Activated naive CD4-positive, alpha-beta T cell treated with anti-CD3 and anti-CD28 coated beads, Interleukin-2, amount 10 ng/mL, durations not matched to agents 7 days and 5 days (primary cell): Measurements from ENCODE around the gene ELN.

Source experiments
- CTCF ChIA-PET: fragments of 350-600 bp; sonication (Branson Sonifier 250); formaldehyde crosslinking; loops from one replicate; lab custom pipeline; 2021; ENCODE audit warnings: antibody characterized with exemption; lab: Charles Lee
- DNase-seq: peaks from one replicate; pipeline ENCODE4 v3.0.0-alpha.2; 2020
- H3K27ac Mint-ChIP-seq: one replicate; pipeline ENCODE4 v1.8.0; 2021; ENCODE audit warnings: mild to moderate bottlenecking, moderate library complexity, mixed read lengths
- H3K27me3 Mint-ChIP-seq: one replicate; pipeline ENCODE4 v1.8.0; 2021; ENCODE audit warnings: mild to moderate bottlenecking, mixed read lengths
- H3K36me3 Mint-ChIP-seq: one replicate; pipeline ENCODE4 v1.8.0; 2021; ENCODE audit warnings: mixed read lengths
- H3K4me1 Mint-ChIP-seq: one replicate; pipeline ENCODE4 v1.8.0; 2021; ENCODE audit warnings: mixed read lengths
- H3K4me3 Mint-ChIP-seq: one replicate; pipeline ENCODE4 v1.8.0; 2021; ENCODE audit warnings: mild to moderate bottlenecking, moderate library complexity, mixed read lengths
- H3K9me3 Mint-ChIP-seq: one replicate; pipeline ENCODE4 v1.8.0; 2021; ENCODE audit warnings: mixed read lengths

The ELN gene

DNA sequence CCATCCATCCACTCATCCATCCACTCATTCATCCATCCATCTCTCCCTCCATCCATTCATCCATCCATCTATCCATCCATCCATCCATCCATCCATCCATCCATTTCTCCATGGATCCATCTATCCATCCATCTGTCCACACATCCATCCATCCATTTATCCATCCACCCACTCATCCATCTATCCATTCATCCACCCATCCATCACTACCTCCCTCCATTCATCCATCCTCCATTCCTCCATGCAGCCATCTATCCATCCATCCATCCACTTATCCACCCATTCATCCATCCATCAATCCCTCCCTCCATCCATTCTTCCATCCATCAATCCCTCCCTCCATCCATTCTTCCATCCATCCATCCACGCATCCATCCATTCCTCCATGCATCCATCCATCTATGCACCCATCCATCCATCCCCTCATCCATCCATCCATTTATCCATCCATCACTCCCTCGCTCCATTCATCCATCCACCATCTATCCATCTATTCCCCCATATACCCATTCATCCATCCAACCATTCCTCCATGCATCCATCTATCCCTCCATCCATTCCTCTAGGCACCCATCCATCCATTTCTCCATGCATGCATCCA is 21.1 kb downstream of the ELN start:
- Mint-ChIP-seq H3K4me3 (no peak overlapping the region), H3K36me3 (no peaks in the 10 kb centered on the region), H3K27me3 (peaks cover 10% of the 10 kb centered on the region), H3K27ac (no peak overlapping the region), H3K4me1 (no peaks in the 10 kb centered on the region), H3K9me3 (no peaks in the 10 kb centered on the region)
- CTCF ChIA-PET = no interaction called here
- DNase-seq = no peak

DNA sequence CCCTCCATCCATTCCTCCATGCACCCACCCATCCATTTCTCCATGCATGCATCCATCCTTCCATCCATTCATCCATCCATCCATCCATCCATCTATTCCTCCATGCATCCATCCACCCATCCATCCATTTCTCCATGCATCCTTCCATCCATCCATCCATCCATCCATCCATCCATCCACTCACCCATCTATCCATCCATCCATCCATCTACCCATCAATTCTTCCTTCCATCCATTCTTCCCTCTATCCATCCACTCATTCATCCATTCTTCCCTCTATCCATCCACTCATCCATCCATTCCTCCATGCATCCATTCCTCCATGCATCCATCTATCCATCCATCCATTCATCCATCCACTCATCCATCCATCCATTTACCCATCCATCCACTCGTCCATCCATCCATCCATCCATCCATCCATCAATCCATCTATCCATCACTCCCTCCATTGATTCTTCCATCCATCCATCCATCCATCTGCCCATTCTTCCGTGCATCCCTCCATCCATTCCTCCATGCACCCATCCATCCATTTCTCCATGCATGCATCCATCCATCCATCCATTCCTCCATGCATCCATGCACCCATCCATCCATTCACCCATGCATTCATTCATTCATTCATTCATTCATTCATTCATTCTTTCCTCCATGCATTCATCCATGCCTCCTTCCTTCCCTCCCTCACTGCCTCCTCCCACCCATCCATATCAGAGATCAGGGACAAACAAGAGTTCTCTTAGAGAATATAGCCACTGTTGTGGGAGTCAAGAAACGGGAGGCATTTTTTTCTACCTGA is 22.2 kb downstream of the ELN start:
- CTCF ChIA-PET = no interaction called here

DNA sequence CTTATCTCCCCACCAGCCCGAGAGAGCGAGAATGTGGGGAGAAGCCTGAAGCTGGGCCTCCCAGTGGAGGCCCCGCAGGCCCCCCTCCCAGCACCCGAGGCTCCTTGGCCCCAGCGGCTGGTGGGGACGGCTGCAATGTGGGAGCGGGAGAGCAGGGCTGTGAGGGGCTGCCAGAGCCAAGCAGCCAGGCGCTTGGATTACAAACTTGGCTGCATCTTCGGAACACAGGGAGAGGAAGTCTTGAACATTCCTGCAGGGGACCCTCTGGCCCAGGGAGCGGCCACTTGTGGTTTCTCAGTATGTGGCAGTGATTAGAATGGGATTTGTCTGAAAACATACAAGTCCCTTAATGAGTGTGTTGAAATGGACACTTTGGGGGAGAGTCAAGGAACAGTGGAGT is 23.2 kb downstream of the ELN start:
- H3K27me3 Mint-ChIP-seq = peaks cover 18% of the 10 kb centered on the region
- no peaks in the 10 kb centered on the region for H3K9me3 Mint-ChIP-seq
- CTCF ChIA-PET = no interaction called here
- no peak for DNase-seq
- H3K36me3 Mint-ChIP-seq = no peaks in the 10 kb centered on the region
- H3K4me3 Mint-ChIP-seq = no peak overlapping the region
- H3K27ac Mint-ChIP-seq = no peak overlapping the region
- H3K4me1 Mint-ChIP-seq = no peaks in the 10 kb centered on the region

More for the DNA sequence above, 22.2 kb downstream of the ELN start:
- Mint-ChIP-seq H3K9me3 (no peaks in the 10 kb centered on the region), H3K4me1 (no peaks in the 10 kb centered on the region), H3K27me3 (peaks cover 15% of the 10 kb centered on the region), H3K27ac (no peak overlapping the region), H3K4me3 (no peak overlapping the region), H3K36me3 (no peaks in the 10 kb centered on the region)
- no peak for DNase-seq

DNA sequence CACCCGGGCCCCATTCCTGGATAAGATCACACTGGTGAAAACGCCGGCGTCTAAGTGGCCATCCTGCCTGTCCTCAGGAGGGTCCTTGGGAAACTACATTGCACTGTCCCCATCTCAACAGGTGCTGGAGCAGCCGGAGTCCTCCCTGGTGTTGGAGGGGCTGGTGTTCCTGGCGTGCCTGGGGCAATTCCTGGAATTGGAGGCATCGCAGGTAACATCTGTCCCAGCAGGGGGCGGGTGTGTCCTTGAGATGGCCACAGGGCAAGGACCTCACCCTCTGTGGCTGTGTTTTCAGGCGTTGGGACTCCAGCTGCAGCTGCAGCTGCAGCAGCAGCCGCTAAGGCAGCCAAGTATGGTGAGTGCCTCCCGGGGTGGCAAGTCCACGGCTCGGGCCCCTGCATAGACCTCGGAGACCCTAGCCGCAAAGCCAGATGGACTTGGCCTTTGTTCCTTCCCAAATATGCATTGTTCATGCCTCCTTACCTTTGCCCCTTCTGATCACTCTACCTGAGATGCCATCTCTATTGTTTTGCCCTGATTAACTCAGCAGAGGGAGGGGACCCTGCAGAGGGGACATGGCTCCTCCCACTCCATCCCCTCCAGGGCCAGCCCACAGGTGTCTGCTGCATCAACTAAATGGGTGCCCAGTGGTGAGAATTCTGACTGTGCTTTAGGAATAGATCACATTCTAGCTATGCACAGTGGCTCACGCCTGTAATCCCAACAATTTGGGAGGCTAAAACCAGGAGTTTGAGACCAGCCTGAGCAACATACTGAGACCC is 23.8 kb downstream of the ELN start:
- H3K36me3 Mint-ChIP-seq = no peaks in the 10 kb centered on the region
- H3K4me1 Mint-ChIP-seq = no peaks in the 10 kb centered on the region
- CTCF ChIA-PET = no interaction called here
- no peak for DNase-seq
- H3K27me3 Mint-ChIP-seq = peaks cover 22% of the 10 kb centered on the region
- H3K27ac Mint-ChIP-seq = no peak overlapping the region
- H3K4me3 Mint-ChIP-seq = no peak overlapping the region
- H3K9me3 Mint-ChIP-seq = no peaks in the 10 kb centered on the region

DNA sequence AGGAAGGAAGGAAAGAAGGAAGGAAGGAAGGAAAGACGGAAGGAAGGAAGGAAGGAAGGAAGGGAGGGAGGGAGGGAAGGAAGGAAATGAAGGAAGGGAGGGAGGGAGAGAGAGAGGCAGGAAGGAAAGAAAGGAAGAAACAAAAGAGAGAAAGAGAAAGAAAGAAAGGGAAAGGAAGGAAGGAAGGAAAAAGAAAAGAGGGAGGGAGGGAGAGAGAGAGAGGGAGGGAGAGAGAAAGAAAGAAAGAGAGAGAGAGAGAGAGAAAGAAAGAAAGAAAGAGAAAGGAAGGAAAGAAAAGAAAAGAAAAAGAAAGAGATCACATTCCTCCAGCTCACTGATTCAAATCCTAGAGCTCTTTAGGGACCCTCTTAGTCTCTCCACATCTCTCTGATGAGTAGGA is 24.7 kb downstream of the ELN start:
- H3K4me1 Mint-ChIP-seq = no peaks in the 10 kb centered on the region

DNA sequence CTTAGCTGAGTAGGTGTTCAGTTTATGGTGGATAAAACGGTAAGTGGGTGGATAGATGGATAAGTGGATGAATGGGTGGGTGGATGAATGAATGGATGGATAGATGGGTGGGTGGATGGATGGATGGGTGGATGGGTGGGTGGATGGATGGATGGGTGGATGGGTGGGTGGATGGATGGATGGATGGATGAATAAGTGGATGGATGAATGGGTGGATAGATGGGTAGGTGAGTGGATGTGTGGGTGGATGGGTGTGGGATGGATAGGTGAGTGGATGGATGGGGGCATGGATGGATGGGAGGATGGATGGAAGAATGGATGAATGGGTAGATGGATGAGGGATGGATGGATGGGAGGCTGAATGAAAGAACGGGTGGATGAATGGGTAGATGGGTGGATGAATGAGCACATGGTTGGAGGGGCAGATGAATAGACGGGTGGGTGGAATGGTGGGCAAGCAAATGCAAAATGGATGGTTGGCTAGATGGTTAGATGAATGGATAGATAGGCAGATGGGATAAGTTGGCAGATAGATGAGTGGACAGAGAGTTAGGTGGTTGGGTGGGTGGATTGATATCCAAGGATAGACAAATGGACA is 25.7 kb downstream of the ELN start:
- Mint-ChIP-seq H3K27ac (no peak overlapping the region), H3K4me1 (no peaks in the 10 kb centered on the region), H3K9me3 (no peaks in the 10 kb centered on the region), H3K4me3 (no peak overlapping the region), H3K36me3 (no peaks in the 10 kb centered on the region), H3K27me3 (peaks cover 39% of the 10 kb centered on the region)
- no peak for DNase-seq
- CTCF ChIA-PET = no interaction called here

More for the DNA sequence above, 24.7 kb downstream of the ELN start:
- Mint-ChIP-seq H3K27me3 (peaks cover 28% of the 10 kb centered on the region), H3K9me3 (no peaks in the 10 kb centered on the region), H3K36me3 (no peaks in the 10 kb centered on the region), H3K27ac (no peak overlapping the region), H3K4me3 (no peak overlapping the region)
- DNase-seq = no peak
- CTCF ChIA-PET = no interaction called here

DNA sequence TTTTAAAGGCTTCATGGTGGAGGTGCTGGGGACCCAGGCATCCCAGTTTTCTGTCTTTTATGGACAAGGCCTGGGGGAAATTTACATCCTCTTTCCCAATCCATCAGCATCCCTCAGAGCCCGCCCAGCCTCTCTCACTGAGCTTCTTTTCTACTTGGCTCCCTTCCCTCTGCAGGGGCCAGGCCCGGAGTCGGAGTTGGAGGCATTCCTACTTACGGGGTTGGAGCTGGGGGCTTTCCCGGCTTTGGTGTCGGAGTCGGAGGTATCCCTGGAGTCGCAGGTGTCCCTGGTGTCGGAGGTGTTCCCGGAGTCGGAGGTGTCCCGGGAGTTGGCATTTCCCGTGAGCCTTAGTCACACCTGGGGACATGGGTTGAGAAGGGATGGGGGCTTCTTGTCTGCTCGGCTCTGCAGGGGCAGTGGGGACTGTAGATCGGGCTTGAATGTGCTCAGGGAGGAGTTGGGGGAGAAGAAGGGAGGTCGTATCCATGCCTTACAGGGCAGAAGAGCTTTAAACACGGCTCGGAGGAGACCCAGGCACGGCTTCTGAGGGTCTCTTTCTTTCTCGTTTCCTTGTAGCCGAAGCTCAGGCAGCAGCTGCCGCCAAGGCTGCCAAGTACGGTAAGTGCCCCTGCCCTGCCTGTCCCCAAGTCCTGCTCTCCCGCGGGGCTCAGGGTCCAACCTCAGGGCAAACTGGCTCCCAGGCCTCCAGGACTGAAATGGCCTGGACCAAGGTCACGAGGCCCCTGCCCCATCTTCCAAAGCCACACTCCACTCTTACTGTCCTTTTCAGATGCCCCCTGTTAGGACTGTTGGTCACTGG is 28.3 kb downstream of the ELN start:
- Mint-ChIP-seq H3K4me1 (no peaks in the 10 kb centered on the region), H3K36me3 (no peaks in the 10 kb centered on the region), H3K27me3 (peaks cover 44% of the 10 kb centered on the region), H3K27ac (no peak overlapping the region), H3K9me3 (no peaks in the 10 kb centered on the region), H3K4me3 (no peak overlapping the region)
- no peak for DNase-seq
- CTCF ChIA-PET = interaction anchor here (1.0 kb wide), 1 partner anchor 11 kb away, joined by 3 read pairs; no protein-coding TSS in a partner anchor

DNA sequence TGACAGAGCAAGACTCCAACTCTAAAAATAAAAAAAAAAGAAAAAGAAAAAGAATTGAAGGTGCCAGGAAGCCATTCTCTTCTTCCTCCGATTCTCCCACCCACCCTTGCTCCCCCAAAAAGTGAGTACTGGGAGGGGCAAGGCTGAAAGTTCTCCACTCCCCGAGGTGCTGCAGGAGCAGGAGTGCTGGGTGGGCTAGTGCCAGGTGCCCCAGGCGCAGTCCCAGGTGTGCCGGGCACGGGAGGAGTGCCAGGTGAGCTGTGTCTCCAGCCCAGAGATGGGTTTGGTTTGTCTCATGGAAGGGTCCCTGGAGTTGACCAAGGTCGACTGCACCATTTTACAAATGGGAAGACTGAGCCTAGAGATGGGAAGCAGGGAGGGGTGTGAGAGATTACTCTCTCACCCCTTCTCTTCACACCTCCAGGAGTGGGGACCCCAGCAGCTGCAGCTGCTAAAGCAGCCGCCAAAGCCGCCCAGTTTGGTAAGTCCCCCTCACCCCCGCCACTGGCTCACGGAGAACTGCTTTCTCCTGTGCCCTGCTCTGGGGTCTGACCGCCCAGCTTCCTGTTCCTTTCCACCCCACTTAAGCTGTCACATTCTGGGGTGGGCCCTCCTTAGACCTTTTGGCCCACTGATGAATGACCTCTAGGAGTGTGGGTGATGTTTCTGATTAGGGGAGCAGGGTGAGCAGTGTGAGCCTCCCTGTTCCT is 29.4 kb downstream of the ELN start:
- Mint-ChIP-seq H3K27me3 (peaks cover 42% of the 10 kb centered on the region), H3K4me1 (peaks cover 4% of the 10 kb centered on the region), H3K9me3 (no peaks in the 10 kb centered on the region), H3K4me3 (no peak overlapping the region), H3K27ac (no peak overlapping the region), H3K36me3 (no peaks in the 10 kb centered on the region)
- CTCF ChIA-PET = no interaction called here
- DNase-seq = no peak

DNA sequence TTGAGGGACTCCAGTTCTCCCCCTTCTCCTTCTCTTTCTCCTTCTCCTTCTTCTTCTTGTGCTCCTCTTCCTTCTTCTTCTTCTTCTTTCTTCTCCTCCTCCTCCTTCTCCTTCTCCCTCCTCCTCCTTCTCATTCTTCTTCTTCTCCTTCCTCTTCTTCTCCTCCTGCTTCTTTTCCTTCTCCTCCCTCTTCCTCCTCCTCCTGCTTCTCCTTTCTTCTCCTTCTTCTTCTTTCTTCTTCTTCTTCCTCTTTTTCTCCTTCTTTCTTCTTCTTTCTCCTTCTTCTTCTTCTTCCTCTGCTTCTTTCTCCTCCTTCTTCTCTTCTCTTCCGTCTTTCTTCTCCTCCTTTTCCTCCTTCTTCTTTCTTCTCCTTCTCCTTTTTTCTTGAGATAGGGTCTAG is 30.0 kb downstream of the ELN start:
- H3K36me3 Mint-ChIP-seq = no peaks in the 10 kb centered on the region
- H3K27ac Mint-ChIP-seq = no peak overlapping the region
- CTCF ChIA-PET = no interaction called here
- peaks cover 39% of the 10 kb centered on the region for H3K27me3 Mint-ChIP-seq
- no peak overlapping the region for H3K4me3 Mint-ChIP-seq
- no peaks in the 10 kb centered on the region for H3K9me3 Mint-ChIP-seq
- peaks cover 4% of the 10 kb centered on the region for H3K4me1 Mint-ChIP-seq
- no peak for DNase-seq

DNA sequence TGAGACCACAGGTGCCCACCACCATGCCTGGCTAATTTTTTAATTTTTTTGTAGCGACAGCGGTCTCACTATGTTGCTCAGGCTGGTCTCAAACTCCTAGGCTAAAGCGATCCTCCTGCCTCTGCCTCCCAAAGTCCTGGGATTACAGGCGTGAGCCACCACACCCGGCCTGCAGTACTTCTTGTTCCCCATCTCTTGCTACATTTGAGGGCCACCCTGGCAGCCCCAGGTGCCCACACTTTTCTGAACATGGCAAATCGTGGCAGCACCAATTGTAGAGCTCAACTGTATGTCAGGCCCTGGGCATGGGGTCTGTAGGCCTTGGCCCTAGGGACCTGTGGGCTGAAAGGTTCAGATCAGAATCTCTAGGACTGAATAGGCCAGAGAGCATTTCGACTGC is 30.5 kb downstream of the ELN start:
- CTCF ChIA-PET = interaction anchor here (1.1 to 1.3 kb wide), 2 partner anchors 147 to 343 kb away, joined by 3 read pairs; no protein-coding TSS in a partner anchor
- Mint-ChIP-seq H3K9me3 (no peaks in the 10 kb centered on the region), H3K27me3 (peaks cover 39% of the 10 kb centered on the region), H3K36me3 (no peaks in the 10 kb centered on the region), H3K27ac (no peak overlapping the region), H3K4me3 (no peak overlapping the region), H3K4me1 (peaks cover 4% of the 10 kb centered on the region)
- DNase-seq = no peak

DNA sequence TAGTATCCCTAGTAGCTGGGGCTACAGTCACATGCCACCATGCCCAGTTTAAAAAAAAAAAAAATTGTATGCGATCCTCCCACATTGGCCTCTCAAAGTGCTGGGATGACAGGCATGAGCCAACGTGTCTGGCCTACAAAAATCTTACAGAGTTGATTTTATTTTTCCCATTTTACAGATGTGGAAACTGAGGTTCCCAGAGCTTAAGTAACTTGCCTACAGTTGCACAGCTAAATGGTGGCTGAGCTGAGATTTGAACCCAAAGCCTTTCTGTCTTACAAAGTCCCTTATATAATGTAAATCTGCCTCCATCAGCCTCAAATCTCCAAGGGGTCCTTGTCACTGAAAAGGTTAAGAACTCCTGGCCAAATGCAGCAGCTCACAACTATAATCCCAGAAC is 31.1 kb downstream of the ELN start:
- peaks cover 4% of the 10 kb centered on the region for H3K4me1 Mint-ChIP-seq
- no peaks in the 10 kb centered on the region for H3K36me3 Mint-ChIP-seq
- no peak overlapping the region for H3K4me3 Mint-ChIP-seq
- no peak overlapping the region for H3K27ac Mint-ChIP-seq
- H3K27me3 Mint-ChIP-seq = peaks cover 35% of the 10 kb centered on the region
- H3K9me3 Mint-ChIP-seq = no peaks in the 10 kb centered on the region
- CTCF ChIA-PET = interaction anchor here (1.1 to 1.3 kb wide), 2 partner anchors 146 to 342 kb away, joined by 3 read pairs; no protein-coding TSS in a partner anchor
- DNase-seq = no peak

DNA sequence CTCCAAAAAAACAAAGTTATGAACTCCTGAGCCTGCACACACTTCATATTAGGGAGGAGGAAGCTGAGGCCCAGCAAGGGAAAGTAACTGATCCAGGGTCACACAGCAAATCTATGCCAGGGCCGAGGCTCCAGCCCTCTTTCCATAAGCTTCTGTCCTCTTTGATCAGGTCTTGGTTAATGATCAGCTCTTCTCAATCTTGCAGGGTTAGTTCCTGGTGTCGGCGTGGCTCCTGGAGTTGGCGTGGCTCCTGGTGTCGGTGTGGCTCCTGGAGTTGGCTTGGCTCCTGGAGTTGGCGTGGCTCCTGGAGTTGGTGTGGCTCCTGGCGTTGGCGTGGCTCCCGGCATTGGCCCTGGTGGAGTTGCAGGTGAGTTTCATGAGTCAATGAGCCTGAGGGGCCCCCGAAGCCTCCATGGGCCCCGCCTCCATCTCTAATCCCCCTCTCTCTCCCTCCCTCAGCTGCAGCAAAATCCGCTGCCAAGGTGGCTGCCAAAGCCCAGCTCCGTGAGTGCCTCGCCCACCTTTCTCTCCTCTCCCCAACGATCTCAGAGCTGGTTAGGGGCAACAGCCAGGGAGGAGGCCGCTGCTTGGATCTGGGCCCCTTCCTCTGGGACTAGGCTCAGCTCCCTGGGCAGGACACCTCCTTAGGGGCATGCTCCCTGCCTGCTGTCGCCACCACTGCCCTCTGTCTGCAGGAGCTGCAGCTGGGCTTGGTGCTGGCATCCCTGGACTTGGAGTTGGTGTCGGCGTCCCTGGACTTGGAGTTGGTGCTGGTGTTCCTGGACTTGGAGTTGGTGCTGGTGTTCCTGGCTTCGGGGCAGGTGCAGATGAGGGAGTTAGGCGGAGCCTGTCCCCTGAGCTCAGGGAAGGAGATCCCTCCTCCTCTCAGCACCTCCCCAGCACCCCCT is 32.0 kb downstream of the ELN start:
- Mint-ChIP-seq H3K36me3 (no peaks in the 10 kb centered on the region), H3K27me3 (peaks cover 33% of the 10 kb centered on the region), H3K4me3 (no peak overlapping the region), H3K9me3 (no peaks in the 10 kb centered on the region), H3K27ac (no peak overlapping the region), H3K4me1 (peaks cover 4% of the 10 kb centered on the region)
- no peak for DNase-seq
- CTCF ChIA-PET = interaction anchor here (0.6 to 1.3 kb wide), 3 partner anchors 138 to 342 kb away, joined by 3 read pairs; no protein-coding TSS in a partner anchor
